Psoas muscle (tissue), 8 donors: ENCODE measurements around the gene MRPL27. TPM values are rescaled to one million over a fixed set of nuclear protein-coding genes. Genes with fewer than 3 reads are reported as not detected.

Experiments used
- ATAC-seq, 4 donors: fragments of 200-7000 bp; cut with Tn5 transposase; one replicate each; pipeline ENCODE4 v1.9.1; 2020; ENCODE audit warnings: moderate library complexity in 3 of 4, mild to moderate bottlenecking in 2 of 4
- DNase-seq, 2 donors: peaks; one replicate each; pipeline ENCODE4 v3.0.0-alpha.2; 2020
- H3K27ac ChIP-seq: fragments of 200-600 bp; one replicate; pipeline ENCODE4 v1.8.0; 2022
- H3K27me3 ChIP-seq, 3 donors: fragments of 200-600 bp in 1 of 3; one replicate each; pipeline versions ENCODE4 v1.6.1 to v1.8.0; 2013 to 2022; ENCODE audit warnings: low read length in 2 of 3, mild to moderate bottlenecking in 2 of 3, moderate library complexity in 1 of 3; ENCODE audit not compliant: insufficient read depth in 3 of 3
- H3K36me3 ChIP-seq, 2 donors: fragments of 200-600 bp in 1 of 2; one replicate each; pipeline versions ENCODE4 v1.6.1 to v1.8.0; 2013 to 2022; ENCODE audit warnings: low read depth in 1 of 2, mild to moderate bottlenecking in 1 of 2, moderate library complexity in 1 of 2; ENCODE audit not compliant: insufficient read depth in 1 of 2
- H3K4me1 ChIP-seq: fragments of 200-600 bp; one replicate; pipeline ENCODE4 v1.8.0; 2022
- H3K4me3 ChIP-seq: fragments of 200-600 bp; one replicate; pipeline ENCODE4 v1.8.0; 2022; ENCODE audit warnings: mild to moderate bottlenecking
- H3K9me3 ChIP-seq: fragments of 200-600 bp; one replicate; pipeline ENCODE4 v1.8.0; 2022
- CTCF ChIP-seq: fragments of 200-600 bp; IDR thresholded peaks from one replicate; pipeline ENCODE4 v1.8.0; 2022; ENCODE audit warnings: antibody characterized with exemption
- WGBS, 3 donors: extraction: QIAGEN DNeasy Blood & Tissue Kit; methylation state at CpG; one replicate each; pipeline versions ENCODE4 v1.1.6 to v1.1.7; 2013; 5-methylcytosine and 5-hydroxymethylcytosine counted together
- intact Hi-C, 2 donors: fragments of 100-400 bp; cut with DNase I; formaldehyde crosslinking; loops; one replicate each; pipeline versions ENCODE4 v1.11.0 to v1.14.2; 2022
- polyA plus RNA-seq, 3 donors: library from polyadenylated mRNA; stranded (reverse); fragments of 200-250 nt; gene quantifications; one replicate each; pipeline ENCODE4 v1.2.3, GENCODE V29; 2013
- total RNA-seq, 4 donors: library from RNA; stranded (reverse); fragmentation: NEBNext Ultra II Directional in 2 of 4; extraction: Animal tissue kit (Norgen Biotek cat#: 25700) in 2 of 4; gene quantifications; one replicate each; pipeline versions ENCODE4 v1.2.1 to v1.2.4, GENCODE V29; 2021 to 2023
- donor health status: healthy with polysubstance abuse.
- donor health status: DM: no; HTN: no; CAD: no; lungs with moderate emphysema.
- donor health status: Bipolar disorder and iron deficiency.
- donor health status: healthy.
- donor health status: DM: yes; HTN: yes; CAD: no.
- donor health status: DM: no; HTN: no; CAD: no.
- donor health status: DM: no; HTN: no; CAD: no.
- donor health status: DM: yes; HTN: yes; CAD: no.

MRPL27 gene
- total and polyA plus RNA-seq, 7 donors = 70.7 to 468 (median 128) TPM

DNA sequence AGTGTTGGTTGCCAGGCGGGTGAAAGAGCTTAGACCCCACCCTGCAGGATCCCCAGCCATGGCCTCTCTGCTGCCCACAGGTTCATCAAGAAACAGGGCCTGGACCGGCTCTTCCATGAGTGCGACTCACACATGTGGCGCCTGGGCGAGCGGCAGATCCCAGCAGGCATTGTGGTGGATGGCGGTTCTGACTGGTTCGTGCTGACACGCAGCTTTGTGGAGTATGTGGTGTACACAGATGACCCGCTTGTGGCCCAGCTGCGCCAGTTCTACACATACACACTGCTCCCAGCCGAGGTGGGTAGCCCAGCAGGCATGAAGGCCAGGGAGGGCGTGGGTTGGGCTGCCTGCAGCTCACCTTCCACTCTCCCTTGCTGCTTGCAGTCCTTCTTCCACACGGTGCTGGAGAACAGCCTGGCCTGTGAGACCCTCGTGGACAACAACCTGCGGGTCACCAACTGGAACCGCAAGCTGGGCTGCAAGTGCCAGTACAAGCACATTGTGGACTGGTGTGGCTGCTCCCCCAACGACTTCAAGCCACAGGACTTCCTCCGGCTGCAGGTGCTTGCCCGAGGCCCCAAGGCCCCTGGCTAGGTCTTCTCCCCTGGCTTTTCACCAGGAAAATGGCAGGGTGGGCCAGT is 17.2 kb downstream of the MRPL27 start:
- Histone ChIP-seq H3K36me3 (peaks cover 0 to 68% of the 10 kb centered on the region in 2 donors), H3K9me3 (no peaks in the 10 kb centered on the region), H3K4me3 (no peak overlapping the region), H3K4me1 (no peaks in the 10 kb centered on the region), H3K27me3 (no peaks in the 10 kb centered on the region), H3K27ac (no peak overlapping the region)
- TF ChIP-seq CTCF = no peak
- ATAC-seq (no peak), DNase-seq (no peak)
- WGBS, 3 donors = 90 to 91% (median 90%) methylated on average over 19 to 20 of the region's 20 CpGs
- intact Hi-C loops = no loop called here

DNA sequence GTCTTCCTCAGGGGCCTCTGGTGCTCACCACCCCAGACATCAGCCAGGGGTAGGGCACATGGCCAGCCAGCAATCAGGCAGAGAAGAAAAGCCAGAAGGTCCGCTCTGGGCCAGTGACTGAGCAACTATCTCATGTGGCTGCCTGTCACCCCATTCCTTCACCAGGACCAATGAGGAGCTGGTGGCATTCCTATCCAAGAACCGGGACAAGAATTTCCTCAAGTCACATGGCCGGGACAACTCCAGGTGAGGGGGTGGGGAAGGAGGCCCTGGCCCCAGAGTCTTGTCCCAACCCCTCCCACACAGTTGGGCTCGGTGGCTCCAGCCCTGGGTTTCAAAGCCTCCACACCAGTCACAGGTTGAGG is 17.7 kb downstream of the MRPL27 start:
- H3K36me3 ChIP-seq = peaks cover 0 to 64% of the 10 kb centered on the region in 2 donors
- intact Hi-C loops = no loop called here
- WGBS, 3 donors = 70 to 78% (median 75%) methylated on average over 4 of the region's 4 CpGs
- no peaks in the 10 kb centered on the region for H3K4me1 ChIP-seq
- TF ChIP-seq CTCF = no peak
- no peak overlapping the region for H3K4me3 ChIP-seq
- no peaks in the 10 kb centered on the region for H3K27me3 ChIP-seq
- H3K9me3 ChIP-seq = no peaks in the 10 kb centered on the region
- ATAC-seq (no peak), DNase-seq (no peak)
- no peak overlapping the region for H3K27ac ChIP-seq

DNA sequence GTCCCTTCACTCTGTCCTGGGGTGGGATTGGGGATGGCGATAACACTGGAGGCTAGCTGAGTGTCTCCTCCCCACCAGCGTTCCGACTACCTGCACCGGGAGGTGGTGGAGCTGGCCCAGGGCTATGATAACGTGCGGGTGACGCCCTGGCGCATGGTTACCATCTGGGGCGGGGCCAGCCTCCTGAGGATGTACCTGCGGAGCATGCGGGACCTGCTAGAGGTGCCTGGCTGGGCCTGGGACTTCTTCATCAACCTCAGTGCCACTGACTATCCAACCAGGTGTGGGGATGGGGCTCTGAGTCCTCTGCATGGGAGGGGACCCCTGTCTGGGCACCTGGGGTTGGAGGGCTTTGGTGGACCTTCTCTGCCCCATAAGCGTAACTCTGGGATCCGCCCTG is 18.2 kb downstream of the MRPL27 start:
- 90 to 97% (median 93%) methylated on average over 13 of the region's 13 CpGs for WGBS, 3 donors
- no peak for TF ChIP-seq CTCF
- Histone ChIP-seq H3K4me1 (no peaks in the 10 kb centered on the region), H3K36me3 (peaks cover 0 to 60% of the 10 kb centered on the region in 2 donors), H3K27ac (no peak overlapping the region), H3K9me3 (no peaks in the 10 kb centered on the region), H3K27me3 (no peaks in the 10 kb centered on the region), H3K4me3 (no peak overlapping the region)
- DNase-seq = no peak
- intact Hi-C loops = no loop called here
- no peak for ATAC-seq

- H3K9me3 ChIP-seq = no peaks in the 10 kb centered on the region
- TF ChIP-seq CTCF = no peak
- peaks cover 0 to 57% of the 10 kb centered on the region in 2 donors for H3K36me3 ChIP-seq
Observed at GRCh38 chr17:50354198-50354597, 18.8 kb downstream of the MRPL27 start.

More at GRCh38 chr17:50354198-50354597, 18.8 kb downstream of the MRPL27 start:
- ATAC-seq (no peak), DNase-seq (no peak)
- H3K4me3 ChIP-seq = no peak overlapping the region
- intact Hi-C loops = no loop called here
- no peak overlapping the region for H3K27ac ChIP-seq
- no peaks in the 10 kb centered on the region for H3K27me3 ChIP-seq
- 93 to 96% (median 95%) methylated on average over 15 of the region's 15 CpGs for WGBS, 3 donors
- no peaks in the 10 kb centered on the region for H3K4me1 ChIP-seq
